ENCODE data around the gene C2CD4A.

DNA sequence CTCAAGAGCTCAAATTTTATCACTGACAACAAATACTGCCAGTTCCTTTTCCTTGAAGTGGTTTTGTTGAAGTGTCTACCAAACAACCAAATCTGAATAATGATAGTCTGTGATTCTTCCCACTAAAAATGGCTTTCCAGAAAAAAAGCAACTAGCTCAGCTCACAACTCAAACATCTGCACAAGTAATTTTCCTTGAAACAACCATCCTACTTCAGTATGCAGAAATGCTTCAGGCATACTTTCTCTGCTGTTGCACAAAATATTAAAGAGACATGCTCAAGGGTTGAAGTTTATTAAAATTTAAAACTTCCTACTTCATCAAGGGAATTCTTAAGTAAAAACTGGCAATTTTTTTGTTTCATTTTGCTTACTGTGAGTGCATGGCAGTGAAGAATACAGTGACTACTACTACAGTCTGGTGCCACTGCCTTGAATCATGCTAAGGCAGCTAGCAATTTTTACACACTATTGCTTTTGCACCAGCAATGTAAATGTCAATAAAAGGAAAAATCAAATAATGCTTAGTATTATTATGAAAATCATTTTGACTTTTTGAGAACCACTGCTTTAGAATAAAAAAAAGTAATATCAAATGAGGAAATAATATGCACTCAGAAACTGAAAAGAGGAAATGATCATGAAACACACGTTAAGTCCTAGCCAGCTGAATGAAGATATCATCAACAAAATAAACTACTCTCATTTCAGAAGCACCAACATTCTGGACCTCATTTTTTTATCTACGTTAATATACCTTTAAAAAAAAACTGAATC, 40.1 kb upstream of the C2CD4A start:
- TF ChIP-seq, protein P1, sequence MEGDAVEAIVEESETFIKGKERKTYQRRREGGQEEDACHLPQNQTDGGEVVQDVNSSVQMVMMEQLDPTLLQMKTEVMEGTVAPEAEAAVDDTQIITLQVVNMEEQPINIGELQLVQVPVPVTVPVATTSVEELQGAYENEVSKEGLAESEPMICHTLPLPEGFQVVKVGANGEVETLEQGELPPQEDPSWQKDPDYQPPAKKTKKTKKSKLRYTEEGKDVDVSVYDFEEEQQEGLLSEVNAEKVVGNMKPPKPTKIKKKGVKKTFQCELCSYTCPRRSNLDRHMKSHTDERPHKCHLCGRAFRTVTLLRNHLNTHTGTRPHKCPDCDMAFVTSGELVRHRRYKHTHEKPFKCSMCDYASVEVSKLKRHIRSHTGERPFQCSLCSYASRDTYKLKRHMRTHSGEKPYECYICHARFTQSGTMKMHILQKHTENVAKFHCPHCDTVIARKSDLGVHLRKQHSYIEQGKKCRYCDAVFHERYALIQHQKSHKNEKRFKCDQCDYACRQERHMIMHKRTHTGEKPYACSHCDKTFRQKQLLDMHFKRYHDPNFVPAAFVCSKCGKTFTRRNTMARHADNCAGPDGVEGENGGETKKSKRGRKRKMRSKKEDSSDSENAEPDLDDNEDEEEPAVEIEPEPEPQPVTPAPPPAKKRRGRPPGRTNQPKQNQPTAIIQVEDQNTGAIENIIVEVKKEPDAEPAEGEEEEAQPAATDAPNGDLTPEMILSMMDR (IDR thresholded peaks at IDR 0.05) = no peak
- no peak for TF ChIP-seq POLR2A (IDR thresholded peaks at IDR 0.05)
